ENCODE measurements around the gene ARMH1. TPM values are rescaled to one million over a fixed set of nuclear protein-coding genes. Genes with fewer than 3 reads are reported as not detected.

ARMH1 gene
- total RNA-seq, 2 donors from 2014 or later, result 1.0 to 1.6 TPM

DNA sequence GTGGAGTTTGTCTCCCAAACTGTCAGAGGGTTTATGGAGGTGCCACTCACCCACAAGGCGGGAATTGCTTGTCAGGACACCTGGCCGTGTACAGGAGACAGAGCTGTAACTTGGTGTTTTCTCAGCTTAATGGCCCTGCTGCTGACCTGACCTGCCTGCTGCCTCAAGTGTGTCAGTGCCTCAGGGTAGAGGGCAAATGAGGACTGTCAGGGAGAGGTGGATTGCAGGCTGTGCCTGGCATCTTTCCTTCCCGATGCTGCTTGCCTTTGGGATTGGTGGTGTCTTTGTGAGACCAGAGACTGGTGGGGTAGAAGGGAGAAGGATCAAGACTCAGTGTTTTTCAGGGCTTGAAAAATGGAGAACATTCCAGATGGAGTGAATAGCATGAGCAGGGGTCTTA is 31.6 kb upstream of the ARMH1 start:
- no peak for DNase-seq (ENCODE audit: low spot score)
- intact Hi-C loops (cut with DNase I), result no loop called here

DNA sequence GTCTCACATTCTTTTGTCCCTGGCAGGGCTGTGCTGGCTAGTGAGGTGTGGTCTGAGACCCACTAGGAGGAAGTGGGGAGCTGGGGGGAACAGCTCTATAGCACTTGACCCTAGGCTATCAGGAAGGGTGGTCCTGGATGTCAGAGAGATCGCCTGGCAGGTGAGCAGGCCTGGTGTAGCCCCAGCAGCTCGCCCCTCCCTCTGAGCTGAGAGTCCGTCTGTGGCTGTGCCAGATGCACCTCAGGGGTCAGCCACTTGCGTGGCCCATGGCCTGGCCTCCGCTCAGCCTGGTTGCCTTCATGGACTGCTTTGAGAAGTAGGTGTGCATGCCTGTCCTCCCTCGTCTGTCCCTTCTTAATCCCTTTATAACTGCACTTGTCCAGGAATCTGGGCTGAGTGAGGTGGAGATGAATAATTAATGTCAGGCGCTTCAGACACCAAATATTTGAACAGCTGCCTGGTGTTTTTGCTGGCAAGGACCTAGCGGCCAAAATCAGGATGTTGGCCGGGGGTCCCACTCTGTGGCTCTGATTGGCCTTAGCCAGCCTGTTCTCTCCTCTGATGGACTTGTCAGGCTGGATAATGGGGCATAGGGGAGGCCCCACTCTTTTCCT is 30.7 kb upstream of the ARMH1 start:
- no peak for DNase-seq (ENCODE audit: low spot score)
- intact Hi-C loops (cut with DNase I), result loop anchor here in 1 of 2 donors (1.0 kb wide), 1 partner anchor 46 kb away; no protein-coding TSS in a partner anchor

DNA sequence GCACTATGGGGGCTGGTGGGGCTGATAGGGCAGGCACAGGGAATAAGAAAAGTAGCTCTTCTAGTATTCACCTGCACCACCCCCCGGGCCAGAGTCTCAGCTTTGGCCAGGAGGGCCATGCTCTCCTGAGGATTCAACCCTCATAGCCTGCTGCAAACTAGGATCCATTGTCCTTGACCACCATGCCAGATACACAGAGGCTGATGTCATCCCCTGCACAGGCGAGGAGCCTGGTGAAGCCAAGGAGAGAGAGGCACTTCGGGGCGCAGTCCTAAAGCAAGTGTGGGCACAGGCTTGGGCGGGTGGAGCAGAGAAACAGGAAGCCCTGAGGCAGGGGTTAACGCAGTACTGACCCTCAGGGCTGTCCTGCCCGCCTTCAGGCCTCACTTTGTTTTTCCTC is 29.7 kb upstream of the ARMH1 start:
- DNase-seq (ENCODE audit: low spot score), result no peak
- intact Hi-C loops (cut with DNase I), result loop anchor here in 1 of 2 donors (1.0 kb wide), 1 partner anchor 47 kb away; no protein-coding TSS in a partner anchor

DNA sequence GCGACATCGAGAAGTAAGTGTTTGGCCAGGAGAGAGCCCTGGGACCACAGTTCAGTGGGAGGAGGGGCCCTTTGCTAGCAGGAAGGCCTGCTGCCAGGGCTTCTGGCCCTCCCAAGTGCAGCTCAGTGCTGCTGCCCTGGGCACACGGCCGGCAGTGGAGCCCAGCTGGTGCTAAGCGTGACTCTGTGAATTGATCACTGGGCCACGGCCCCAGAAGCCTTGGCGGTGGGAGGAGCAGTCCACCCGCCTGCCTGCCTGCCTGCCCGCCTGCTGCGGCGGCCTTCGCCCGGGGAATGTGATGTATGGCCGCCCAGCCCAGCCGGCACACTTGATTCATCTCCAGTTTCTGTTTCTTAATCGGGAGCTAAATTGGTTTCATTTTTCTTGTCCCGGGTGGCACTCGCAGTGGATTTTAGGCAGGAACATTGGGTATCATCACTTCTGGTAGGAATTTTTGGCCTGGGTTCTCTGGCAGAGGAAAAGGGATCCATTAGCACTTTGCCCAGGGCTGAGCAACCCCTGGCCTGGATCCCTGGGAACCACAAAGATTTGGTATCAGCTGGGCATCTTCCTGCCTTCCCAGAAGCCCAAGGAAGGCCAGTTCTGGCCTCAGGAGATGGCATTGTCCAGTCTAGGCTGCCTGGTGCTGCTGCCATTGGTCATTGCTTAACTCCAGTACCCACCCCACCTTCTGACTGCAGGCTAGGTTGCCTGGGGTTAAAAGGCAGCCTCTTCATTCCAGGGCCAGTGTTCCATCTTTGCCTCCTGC is 28.9 kb upstream of the ARMH1 start:
- intact Hi-C loops (cut with DNase I), result loop anchor here in 1 of 2 donors (2.0 kb wide), 1 partner anchor 27 kb away; no protein-coding TSS in a partner anchor
- peak; percentile 87 for DNase-seq (ENCODE audit: low spot score)

DNA sequence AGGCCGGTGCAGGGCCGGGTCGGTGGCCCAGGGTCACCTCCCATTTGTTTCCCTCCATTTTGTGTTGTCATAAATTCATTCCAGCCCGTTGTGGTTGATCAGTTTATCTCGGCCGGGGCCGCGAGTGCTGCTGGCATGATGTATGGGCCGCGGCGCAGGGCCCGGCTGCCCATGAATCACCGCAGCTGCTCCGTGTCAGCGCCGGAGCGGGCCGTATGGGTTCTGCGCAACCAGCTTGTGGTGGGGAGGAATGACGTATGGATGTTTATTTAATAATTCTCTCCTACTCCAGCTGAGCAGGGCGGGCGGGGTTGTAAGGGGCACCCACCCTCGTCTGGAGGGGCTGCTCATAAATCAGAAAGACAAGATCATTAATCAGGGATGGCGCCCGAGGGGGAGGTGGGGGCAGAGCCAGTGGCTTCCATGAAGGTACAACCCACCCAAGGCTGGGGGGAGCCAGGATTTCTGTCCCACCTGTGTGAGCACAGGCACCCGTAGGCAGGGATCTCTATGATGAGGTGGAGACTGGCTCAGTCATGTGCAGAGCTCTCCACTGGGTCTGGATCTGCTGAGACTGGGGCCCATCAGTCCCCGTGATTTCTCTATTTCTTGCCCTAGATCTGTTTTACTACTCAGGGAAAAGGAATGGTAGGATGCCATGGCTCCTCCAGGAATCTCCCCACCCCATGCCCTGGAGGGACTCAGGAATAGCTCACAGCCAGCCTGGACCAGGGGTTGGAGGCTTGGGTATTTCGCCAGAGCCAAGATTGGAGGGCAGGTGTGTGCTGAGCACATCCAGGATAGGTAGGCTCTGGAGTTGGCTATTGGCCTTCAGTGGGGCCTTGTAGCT is 28.0 kb upstream of the ARMH1 start:
- intact Hi-C loops (cut with DNase I), result loop anchor here in 1 of 2 donors (2.0 kb wide), 1 partner anchor 28 kb away; no protein-coding TSS in a partner anchor
- no peak for DNase-seq (ENCODE audit: low spot score)

DNA sequence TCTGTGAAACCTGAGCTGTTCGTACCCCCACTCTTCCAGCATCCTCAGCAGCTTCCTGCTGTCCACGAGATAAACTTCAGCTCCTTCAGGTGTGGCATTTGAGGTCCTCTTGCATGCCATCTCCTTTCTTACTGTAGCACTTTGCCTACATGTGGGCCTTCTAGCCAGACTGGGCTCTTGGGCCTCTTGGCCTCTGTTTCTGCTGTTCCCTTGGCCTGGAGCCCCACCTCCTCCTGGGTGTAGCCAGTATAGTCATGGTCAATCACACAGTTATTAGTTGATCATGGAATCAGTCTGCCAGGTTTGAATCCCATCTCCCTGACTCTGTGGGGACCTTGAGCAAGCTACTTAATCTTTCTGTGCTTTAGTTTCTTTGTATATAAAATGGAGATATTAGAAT is 26.6 kb upstream of the ARMH1 start:
- no peak for DNase-seq (ENCODE audit: low spot score)
- intact Hi-C loops (cut with DNase I), result loop anchor here in 1 of 2 donors (2.0 kb wide), 1 partner anchor 29 kb away; no protein-coding TSS in a partner anchor

DNA sequence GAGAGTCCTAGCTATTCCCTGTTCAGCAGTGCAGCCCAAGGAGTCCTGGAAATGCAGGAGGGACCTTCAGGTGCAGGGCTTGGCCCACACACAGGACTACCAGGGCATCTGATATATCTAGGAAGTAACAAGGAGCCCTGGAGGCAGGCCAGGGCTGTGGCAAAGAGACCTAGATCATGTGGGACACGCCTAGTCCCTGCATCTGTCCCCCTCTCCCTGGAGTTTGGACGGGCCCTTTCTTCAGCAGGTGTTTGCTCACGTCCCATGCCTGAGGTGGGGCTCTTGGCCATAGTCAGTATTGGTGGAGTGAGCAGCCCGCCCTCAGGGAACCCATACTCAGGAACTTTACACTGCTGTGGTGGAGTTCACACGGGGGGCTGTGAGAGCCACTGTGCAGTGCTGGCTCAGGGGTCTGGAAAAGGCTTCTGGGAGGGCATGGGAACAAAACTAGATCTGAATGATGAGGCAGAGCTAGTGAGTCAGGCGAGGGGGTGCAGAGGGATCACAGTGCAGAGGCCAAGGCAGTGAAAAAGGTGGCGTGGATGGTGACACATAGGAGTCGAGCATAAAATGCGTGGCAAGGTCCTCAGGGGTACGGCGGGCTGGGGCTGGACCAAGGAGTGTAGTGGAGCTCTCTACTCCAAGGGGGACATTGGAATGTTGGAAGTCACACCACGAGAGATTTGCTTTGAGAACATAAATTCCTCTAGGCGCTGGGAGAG is 25.8 kb upstream of the ARMH1 start:
- intact Hi-C loops (cut with DNase I), result no loop called here
- no peak for DNase-seq (ENCODE audit: low spot score)

DNA sequence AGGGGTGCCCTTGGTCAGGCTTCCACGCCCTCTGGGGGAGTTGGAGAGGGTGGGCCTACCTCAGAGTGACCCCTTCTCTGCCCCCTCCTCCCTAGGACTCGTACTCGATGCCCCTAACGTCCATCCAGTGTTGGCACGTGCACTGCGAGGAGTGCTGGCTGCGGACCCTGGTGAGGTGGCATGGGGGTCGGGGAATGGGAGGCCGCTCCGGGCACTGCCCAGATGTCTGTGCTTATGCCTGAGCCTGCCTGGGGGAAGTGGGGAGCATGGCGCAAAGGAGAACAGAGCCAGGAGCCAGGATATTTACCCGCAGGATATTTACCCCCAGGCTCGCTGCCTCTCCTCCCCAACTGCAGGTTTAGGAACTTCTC is 24.7 kb upstream of the ARMH1 start:
- no peak for DNase-seq (ENCODE audit: low spot score)
- intact Hi-C loops (cut with DNase I), result loop anchor here (2.0 to 5.0 kb wide), 2 partner anchors 39 to 267 kb away; no protein-coding TSS in a partner anchor

DNA sequence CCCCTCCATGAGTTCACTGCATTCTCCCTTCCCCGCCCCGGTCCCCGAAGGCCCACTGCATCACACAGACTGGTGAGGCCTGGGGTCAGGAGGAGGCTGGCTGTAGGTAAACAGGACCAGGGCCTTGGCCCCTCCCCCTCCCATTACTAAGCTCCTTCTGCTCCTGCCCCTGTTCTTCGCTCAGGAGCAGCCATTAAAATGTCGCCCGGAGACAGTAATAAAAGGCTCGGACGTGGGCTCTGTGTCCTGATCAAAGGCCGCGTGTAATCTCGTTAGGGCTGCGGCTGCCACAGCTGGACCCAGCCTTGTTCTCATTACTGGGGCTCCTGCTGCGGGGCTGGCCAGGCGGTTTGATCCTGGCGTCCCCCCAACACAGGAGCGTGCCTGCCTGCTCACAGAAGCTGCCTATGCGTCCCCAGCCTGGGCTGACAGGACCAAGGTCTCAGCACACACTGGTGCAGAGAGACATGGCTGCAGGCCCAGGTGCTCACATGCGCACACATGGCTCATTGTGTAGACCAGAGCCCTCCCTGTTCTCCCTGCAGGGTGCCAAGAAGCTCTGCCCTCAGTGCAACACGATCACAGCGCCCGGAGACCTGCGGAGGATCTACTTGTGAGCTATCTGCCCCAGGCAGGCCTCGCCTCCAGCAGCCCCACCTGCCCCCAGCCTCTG is 24.2 kb upstream of the ARMH1 start:
- intact Hi-C loops (cut with DNase I), result loop anchor here (2.0 to 5.0 kb wide), 2 partner anchors 39 to 268 kb away; no protein-coding TSS in a partner anchor

DNA sequence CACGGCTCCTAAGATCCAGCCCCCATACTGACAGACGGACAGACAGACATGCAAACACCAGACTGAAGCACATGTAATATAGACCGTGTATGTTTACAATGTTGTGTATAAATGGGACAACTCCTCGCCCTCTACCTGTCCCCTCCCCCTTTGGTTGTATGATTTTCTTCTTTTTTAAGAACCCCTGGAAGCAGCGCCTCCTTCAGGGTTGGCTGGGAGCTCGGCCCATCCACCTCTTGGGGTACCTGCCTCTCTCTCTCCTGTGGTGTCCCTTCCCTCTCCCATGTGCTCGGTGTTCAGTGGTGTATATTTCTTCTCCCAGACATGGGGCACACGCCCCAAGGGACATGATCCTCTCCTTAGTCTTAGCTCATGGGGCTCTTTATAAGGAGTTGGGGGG is 23.4 kb upstream of the ARMH1 start:
- DNase-seq (ENCODE audit: low spot score), result no peak
- intact Hi-C loops (cut with DNase I), result loop anchor here (2.0 to 5.0 kb wide), 2 partner anchors 40 to 269 kb away; no protein-coding TSS in a partner anchor

More for the DNA sequence above, 24.2 kb upstream of the ARMH1 start:
- no peak for DNase-seq (ENCODE audit: low spot score)

DNA sequence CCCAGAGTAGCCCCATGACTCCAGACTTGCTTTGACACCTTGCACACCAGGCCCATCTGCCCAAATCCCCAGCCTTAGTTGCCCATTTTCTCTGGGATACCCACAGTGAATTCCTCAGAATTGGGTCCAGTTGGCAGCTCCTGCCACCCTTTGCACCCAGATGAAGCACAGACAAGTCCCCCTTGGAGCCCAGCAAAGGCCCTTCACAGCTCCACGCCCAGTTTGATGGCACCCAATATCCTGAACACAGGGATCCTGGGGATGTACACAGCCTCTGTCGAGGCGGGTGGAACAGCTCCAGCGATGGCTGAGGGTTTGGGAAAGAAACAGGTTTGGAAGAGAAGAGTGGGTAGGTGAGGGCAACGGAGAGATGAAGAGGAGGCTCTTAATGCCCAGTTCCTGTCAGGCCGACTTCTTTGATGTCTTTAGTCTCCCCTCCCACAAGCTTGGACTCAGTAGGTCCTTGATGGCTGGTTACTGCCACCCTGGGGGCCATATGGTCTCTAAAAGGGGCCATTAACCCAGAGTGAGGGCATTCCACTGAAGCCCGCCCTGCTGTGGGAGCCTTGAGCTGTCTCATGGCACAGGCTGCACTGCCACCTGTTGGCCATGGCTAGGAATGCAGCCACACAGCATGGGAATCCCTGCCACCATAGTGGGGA is 21.9 kb upstream of the ARMH1 start:
- intact Hi-C loops (cut with DNase I), result loop anchor here in 1 of 2 donors (5.0 kb wide), 1 partner anchor 270 kb away; no protein-coding TSS in a partner anchor
- peak; percentile 93 for DNase-seq (ENCODE audit: low spot score)

DNA sequence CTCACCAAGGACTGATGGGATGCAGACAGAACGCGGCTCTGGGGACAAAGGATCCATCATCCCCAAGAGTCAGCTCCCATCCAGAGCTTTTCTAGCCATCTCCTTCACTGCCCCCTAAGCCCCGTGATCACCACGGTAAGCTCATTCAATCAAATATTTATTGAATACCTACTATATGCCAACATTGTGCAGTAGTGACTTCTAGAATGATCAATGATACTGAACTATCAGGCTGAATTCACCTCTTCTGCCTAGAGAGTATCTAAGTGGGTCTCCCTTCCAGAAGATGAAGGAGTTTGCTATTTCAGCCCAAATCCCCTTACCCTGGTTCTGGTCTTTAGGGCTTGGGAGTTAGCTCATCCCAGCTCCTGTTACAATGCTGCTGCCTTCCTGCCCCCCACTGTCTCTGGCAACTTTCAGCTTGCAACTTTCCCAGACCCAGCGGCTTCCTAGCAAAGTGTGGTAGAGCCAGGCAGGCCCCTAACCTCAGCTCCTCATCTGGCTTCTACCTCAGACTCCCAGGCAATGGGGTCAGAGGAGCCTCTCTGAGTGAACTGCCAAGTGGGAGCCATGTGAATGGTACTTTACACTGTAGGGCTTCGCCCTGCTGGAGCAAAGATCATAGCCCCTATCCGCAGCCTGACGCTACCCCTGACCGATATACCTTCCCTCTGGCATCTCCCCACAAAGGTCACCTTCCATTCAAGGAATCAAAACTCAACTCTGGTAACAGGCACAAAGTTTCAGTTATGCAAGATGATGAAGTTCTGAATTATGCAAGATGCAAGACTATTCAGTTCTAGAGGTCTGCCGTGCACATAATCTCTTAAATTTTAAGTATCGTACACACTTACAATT is 21.2 kb upstream of the ARMH1 start:
- DNase-seq (ENCODE audit: low spot score), result no peak
- intact Hi-C loops (cut with DNase I), result loop anchor here in 1 of 2 donors (5.0 kb wide), 1 partner anchor 271 kb away; no protein-coding TSS in a partner anchor

DNA sequence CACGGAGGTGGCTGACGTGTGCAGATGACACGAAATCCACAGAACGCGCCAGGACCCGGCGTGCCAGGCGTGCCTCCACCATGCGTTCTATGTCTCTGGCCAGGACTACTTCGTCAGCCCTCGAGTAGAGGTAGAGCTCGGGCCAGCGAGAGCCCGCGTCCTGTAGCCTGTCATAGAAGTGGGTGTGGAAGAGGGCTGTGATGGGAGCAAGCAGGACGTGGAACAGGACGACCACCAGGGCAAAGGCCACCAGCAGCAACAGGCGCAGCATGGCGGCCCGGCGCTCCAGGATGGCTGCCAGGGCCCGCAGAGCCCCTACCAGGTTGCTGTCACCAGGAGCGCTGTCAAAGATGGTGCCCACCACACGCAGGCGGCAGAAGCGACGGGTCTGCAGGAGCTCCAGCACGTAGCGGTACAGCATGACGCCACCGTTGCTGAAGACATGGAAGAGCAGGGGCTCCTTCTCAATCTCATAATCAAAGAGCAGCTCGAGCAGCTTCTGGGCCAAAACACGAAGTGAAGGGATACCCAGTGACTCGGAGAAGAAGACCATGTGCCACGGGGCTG is 19.8 kb upstream of the ARMH1 start:
- intact Hi-C loops (cut with DNase I), result loop anchor here in 1 of 2 donors (5.0 kb wide), 1 partner anchor 272 kb away; no protein-coding TSS in a partner anchor
- no peak for DNase-seq (ENCODE audit: low spot score)

DNA sequence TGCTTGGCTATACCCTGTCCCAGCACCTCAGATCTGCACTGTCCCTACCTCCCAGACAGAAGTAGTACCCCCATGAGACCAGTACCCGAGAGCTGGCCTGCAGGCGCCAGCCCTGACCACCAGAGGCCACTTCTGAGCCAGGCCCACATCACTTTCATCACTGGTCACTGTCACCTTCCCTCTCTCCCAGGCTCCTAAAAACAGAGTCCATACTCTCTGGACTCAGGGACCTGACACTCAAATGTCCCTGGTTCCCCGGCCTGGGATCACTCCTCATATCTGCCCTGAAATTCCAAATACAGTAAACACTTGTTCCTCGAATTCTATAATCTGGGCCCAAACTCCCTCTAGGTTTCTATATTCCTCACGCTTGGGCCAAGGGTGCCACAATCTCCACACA is 18.9 kb upstream of the ARMH1 start:
- intact Hi-C loops (cut with DNase I), result no loop called here
- DNase-seq (ENCODE audit: low spot score), result no peak

DNA sequence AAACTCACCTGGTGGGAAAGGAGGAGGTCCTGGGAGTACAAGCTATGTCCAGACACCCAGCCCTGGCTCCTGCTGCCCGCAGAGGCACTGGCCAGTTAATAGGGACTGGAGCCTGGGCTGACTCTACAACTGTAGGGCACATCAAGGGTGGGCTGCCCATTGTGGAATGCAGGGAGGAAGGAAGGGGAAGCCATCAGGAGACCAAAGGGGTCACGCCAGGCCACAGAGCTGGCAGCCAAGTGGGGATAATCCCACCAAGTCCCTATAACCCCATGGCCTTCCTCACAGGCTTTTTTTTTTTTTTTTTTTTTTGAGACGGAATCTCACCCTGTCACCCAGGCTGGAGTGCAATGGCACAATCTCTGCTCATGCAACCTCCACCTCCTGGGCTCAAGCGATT is 14.9 kb upstream of the ARMH1 start:
- intact Hi-C loops (cut with DNase I), result no loop called here
- DNase-seq (ENCODE audit: low spot score), result no peak

DNA sequence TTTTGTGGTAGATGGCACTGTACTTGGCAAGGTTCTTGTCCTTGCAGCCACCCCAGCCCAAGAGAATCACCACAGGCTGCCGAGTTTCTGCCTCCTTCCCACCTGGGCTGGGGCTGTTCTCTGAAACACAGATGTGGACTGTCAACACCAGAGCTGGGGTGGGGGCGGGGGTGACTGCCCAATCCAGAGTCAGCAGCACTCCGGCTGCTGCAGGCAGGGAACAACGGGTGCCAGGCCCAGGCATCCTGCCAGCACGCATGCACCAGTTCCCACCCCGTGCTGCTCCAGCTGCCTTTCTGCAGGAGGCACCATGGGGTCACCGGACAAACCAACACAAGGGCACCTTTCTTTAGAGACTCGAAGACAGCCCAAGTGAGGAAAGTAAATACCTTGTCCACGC is 14.3 kb upstream of the ARMH1 start:
- DNase-seq (ENCODE audit: low spot score), result no peak
- intact Hi-C loops (cut with DNase I), result no loop called here

Data from posterior vena cava (tissue), 2 donors.